ENCODE results near the gene KLHL41. TPM values are rescaled to one million over a fixed set of nuclear protein-coding genes. Genes with fewer than 3 reads are reported as not detected.
"Not testable (repeated sequence)": the region's sequence is repeated elsewhere in the genome, so short reads cannot be mapped to it uniquely, and the experiment has no call there.

The KLHL41 gene
- total and polyA plus RNA-seq, 4 donors: 0.10 to 0.33 (median 0.26) TPM

DNA sequence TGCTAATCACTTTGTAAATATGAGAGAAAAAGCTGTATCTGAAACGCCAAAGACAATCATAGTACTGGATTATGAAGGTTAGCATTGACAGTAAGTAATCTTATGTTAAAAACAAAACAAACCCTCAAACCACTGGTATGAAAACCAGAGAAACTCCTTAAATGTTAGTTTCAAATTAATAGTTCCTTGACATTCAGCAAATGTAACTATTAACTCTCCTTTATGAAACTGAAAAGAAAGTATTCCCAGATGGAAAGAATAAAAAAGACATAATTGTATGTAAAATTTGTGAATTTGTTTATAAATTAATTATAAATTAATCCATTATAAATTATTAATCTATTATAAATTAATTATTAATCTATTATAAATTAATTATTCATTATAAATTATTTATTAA, 51.9 kb downstream of the KLHL41 start:
- no peak overlapping the region for H3K27ac ChIP-seq (ENCODE audit: low read depth in 1 of 2, low read length in 2 of 2)
- H3K9me3 ChIP-seq (ENCODE audit: control insufficient read depth in 4 of 4, low read length in 3 of 4): no peaks in the 10 kb centered on the region
- no peak overlapping the region for H3K4me3 ChIP-seq (ENCODE audit: low read depth in 1 of 3, low read length in 3 of 3)
- TF ChIP-seq, protein P1, sequence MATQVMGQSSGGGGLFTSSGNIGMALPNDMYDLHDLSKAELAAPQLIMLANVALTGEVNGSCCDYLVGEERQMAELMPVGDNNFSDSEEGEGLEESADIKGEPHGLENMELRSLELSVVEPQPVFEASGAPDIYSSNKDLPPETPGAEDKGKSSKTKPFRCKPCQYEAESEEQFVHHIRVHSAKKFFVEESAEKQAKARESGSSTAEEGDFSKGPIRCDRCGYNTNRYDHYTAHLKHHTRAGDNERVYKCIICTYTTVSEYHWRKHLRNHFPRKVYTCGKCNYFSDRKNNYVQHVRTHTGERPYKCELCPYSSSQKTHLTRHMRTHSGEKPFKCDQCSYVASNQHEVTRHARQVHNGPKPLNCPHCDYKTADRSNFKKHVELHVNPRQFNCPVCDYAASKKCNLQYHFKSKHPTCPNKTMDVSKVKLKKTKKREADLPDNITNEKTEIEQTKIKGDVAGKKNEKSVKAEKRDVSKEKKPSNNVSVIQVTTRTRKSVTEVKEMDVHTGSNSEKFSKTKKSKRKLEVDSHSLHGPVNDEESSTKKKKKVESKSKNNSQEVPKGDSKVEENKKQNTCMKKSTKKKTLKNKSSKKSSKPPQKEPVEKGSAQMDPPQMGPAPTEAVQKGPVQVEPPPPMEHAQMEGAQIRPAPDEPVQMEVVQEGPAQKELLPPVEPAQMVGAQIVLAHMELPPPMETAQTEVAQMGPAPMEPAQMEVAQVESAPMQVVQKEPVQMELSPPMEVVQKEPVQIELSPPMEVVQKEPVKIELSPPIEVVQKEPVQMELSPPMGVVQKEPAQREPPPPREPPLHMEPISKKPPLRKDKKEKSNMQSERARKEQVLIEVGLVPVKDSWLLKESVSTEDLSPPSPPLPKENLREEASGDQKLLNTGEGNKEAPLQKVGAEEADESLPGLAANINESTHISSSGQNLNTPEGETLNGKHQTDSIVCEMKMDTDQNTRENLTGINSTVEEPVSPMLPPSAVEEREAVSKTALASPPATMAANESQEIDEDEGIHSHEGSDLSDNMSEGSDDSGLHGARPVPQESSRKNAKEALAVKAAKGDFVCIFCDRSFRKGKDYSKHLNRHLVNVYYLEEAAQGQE (IDR thresholded peaks at IDR 0.05): no peak
- no peak for TF ChIP-seq FOXA1 (IDR thresholded peaks at IDR 0.05)
- TF ChIP-seq RAD21 (IDR thresholded peaks at IDR 0.05): no peak
- TF ChIP-seq HNF4G (IDR thresholded peaks at IDR 0.05): no peak
- TF ChIP-seq, protein P2, sequence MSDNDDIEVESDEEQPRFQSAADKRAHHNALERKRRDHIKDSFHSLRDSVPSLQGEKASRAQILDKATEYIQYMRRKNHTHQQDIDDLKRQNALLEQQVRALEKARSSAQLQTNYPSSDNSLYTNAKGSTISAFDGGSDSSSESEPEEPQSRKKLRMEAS (IDR thresholded peaks at IDR 0.05): no peak
- TF ChIP-seq, protein P3, sequence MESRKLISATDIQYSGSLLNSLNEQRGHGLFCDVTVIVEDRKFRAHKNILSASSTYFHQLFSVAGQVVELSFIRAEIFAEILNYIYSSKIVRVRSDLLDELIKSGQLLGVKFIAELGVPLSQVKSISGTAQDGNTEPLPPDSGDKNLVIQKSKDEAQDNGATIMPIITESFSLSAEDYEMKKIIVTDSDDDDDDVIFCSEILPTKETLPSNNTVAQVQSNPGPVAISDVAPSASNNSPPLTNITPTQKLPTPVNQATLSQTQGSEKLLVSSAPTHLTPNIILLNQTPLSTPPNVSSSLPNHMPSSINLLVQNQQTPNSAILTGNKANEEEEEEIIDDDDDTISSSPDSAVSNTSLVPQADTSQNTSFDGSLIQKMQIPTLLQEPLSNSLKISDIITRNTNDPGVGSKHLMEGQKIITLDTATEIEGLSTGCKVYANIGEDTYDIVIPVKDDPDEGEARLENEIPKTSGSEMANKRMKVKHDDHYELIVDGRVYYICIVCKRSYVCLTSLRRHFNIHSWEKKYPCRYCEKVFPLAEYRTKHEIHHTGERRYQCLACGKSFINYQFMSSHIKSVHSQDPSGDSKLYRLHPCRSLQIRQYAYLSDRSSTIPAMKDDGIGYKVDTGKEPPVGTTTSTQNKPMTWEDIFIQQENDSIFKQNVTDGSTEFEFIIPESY (IDR thresholded peaks at IDR 0.05): no peak
- TF ChIP-seq EGR1 (IDR thresholded peaks at IDR 0.05; ENCODE audit: low read depth in 2 of 2): no peak
- TF ChIP-seq, protein P4, sequence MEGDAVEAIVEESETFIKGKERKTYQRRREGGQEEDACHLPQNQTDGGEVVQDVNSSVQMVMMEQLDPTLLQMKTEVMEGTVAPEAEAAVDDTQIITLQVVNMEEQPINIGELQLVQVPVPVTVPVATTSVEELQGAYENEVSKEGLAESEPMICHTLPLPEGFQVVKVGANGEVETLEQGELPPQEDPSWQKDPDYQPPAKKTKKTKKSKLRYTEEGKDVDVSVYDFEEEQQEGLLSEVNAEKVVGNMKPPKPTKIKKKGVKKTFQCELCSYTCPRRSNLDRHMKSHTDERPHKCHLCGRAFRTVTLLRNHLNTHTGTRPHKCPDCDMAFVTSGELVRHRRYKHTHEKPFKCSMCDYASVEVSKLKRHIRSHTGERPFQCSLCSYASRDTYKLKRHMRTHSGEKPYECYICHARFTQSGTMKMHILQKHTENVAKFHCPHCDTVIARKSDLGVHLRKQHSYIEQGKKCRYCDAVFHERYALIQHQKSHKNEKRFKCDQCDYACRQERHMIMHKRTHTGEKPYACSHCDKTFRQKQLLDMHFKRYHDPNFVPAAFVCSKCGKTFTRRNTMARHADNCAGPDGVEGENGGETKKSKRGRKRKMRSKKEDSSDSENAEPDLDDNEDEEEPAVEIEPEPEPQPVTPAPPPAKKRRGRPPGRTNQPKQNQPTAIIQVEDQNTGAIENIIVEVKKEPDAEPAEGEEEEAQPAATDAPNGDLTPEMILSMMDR (IDR thresholded peaks at IDR 0.05; ENCODE audit: low read depth, low read length, missing input control): no peak
- no peak for TF ChIP-seq JUND (IDR thresholded peaks at IDR 0.05)
- H3K27me3 ChIP-seq (ENCODE audit: control insufficient read depth in 4 of 4, insufficient read depth in 4 of 4, low read length in 3 of 4): no peaks in the 10 kb centered on the region
- no peak overlapping the region for H3K9ac ChIP-seq (ENCODE audit: low read depth in 1 of 2, low read length in 2 of 2)
- 95% methylated on average over 1 of the region's 1 CpG for WGBS
- H3K4me1 ChIP-seq (ENCODE audit: control insufficient read depth in 4 of 4, insufficient read depth in 4 of 4, low read length in 3 of 4): no peaks in the 10 kb centered on the region
- H3K36me3 ChIP-seq (ENCODE audit: control insufficient read depth in 4 of 4, insufficient read depth in 3 of 4, low read depth in 1 of 4, low read length in 3 of 4): peaks cover 0 to 7% (median 2%) of the 10 kb centered on the region in 4 donors
- no peak for DNase-seq (ENCODE audit: low spot score)

DNA sequence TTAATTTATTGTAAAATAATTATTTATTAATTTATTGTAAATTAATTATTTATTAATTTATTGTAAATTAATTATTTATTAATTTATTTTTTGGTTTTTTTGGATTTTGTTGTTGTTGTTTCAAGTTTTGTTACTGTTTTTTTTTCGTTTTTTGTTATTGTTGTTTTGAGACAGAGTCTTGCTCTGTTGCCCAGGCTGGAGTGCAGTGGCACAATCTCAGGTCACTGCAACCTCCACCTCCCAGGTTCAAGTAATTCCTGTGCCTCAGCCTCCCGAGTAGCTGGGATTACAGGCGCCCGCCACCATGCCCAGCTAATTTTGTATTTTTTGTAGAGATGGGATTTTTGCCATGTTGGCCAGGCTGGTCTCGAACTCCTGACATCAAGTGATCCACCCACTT, 52.6 kb downstream of the KLHL41 start:
- not testable (repeated sequence) for H3K4me1 ChIP-seq (ENCODE audit: control insufficient read depth in 4 of 4, insufficient read depth in 4 of 4, low read length in 3 of 4); H3K36me3 ChIP-seq (ENCODE audit: control insufficient read depth in 4 of 4, insufficient read depth in 3 of 4, low read depth in 1 of 4, low read length in 3 of 4); H3K27me3 ChIP-seq (ENCODE audit: control insufficient read depth in 4 of 4, insufficient read depth in 4 of 4, low read length in 3 of 4); H3K4me3 ChIP-seq (ENCODE audit: low read depth in 1 of 3, low read length in 3 of 3); DNase-seq (ENCODE audit: low spot score); H3K9ac ChIP-seq (ENCODE audit: low read depth in 1 of 2, low read length in 2 of 2); H3K9me3 ChIP-seq (ENCODE audit: control insufficient read depth in 4 of 4, low read length in 3 of 4); H3K27ac ChIP-seq (ENCODE audit: low read depth in 1 of 2, low read length in 2 of 2)
- WGBS: 97% methylated on average over 5 of the region's 5 CpGs

DNA sequence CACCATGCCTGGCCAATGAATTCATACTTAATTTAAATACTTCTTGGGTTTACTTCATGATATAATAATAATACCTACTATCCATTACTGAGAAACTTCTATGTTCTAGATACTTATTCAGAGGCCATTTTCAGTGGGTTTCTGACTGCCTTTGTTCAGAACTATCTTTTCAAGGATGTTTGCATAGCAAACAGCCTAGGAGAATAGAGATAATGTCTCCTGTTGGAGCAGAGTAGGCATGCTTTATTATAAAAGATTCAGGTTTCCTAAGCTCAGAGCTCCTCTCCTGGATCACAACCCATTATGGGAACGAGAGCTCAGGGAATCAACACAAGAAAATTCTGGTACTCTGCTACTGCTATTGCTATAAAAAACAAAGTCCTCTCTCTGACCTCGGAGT, 53.0 kb downstream of the KLHL41 start:
- Histone ChIP-seq H3K4me1 (ENCODE audit: control insufficient read depth in 4 of 4, insufficient read depth in 4 of 4, low read length in 3 of 4) (no peaks in the 10 kb centered on the region), H3K36me3 (ENCODE audit: control insufficient read depth in 4 of 4, insufficient read depth in 3 of 4, low read depth in 1 of 4, low read length in 3 of 4) (peaks cover 0 to 4% (median 2%) of the 10 kb centered on the region in 4 donors), H3K9me3 (ENCODE audit: control insufficient read depth in 4 of 4, low read length in 3 of 4) (no peaks in the 10 kb centered on the region), H3K9ac (ENCODE audit: low read depth in 1 of 2, low read length in 2 of 2) (no peak overlapping the region), H3K27ac (ENCODE audit: low read depth in 1 of 2, low read length in 2 of 2) (no peak overlapping the region), H3K27me3 (ENCODE audit: control insufficient read depth in 4 of 4, insufficient read depth in 4 of 4, low read length in 3 of 4) (no peaks in the 10 kb centered on the region), H3K4me3 (ENCODE audit: low read depth in 1 of 3, low read length in 3 of 3) (no peak overlapping the region)
- DNase-seq (ENCODE audit: low spot score): no peak
- 96% methylated on average over 2 of the region's 2 CpGs for WGBS
- TF ChIP-seq SP1 (IDR thresholded peaks at IDR 0.05) (no peak), HNF4A (conservative IDR thresholded peaks at IDR 0.05) (no peak), RXRA (IDR thresholded peaks at IDR 0.05) (no peak), NR2F2 (IDR thresholded peaks at IDR 0.05) (no peak), FOXA1 (IDR thresholded peaks at IDR 0.05) (no peak), YY1 (IDR thresholded peaks at IDR 0.05) (no peak), EGR1 (IDR thresholded peaks at IDR 0.05; ENCODE audit: low read depth in 2 of 2) (no peak), JUND (IDR thresholded peaks at IDR 0.05) (no peak)
- TF ChIP-seq, protein P1 (IDR thresholded peaks at IDR 0.05): no peak
- TF ChIP-seq, protein P5, sequence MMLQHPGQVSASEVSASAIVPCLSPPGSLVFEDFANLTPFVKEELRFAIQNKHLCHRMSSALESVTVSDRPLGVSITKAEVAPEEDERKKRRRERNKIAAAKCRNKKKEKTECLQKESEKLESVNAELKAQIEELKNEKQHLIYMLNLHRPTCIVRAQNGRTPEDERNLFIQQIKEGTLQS (IDR thresholded peaks at IDR 0.05): no peak
- TF ChIP-seq, protein P2 (IDR thresholded peaks at IDR 0.05): no peak
